Neural cell (in vitro differentiated cells): ENCODE data around the gene KHK.
"Not testable (repeated sequence)": the region's sequence is repeated elsewhere in the genome, so short reads cannot be mapped to it uniquely, and the experiment has no call there.

Source experiments
- CTCF ChIP-seq: fragments of 450-650 bp; IDR thresholded peaks from 2 replicates; pipeline ENCODE4 v1.5.1; 2014; ENCODE audit warnings: antibody characterized with exemption, mild to moderate bottlenecking, moderate library complexity; ENCODE audit not compliant: poor library complexity, severe bottlenecking
- EZH2 ChIP-seq: fragments of 200-600, 300-800 bp; shearing (Covaris generic), sonication (generic); IDR thresholded peaks from 2 replicates; pipeline ENCODE4 v1.6.1; 2014; ENCODE audit warnings: antibody characterized with exemption, low read length, borderline replicate concordance, mild to moderate bottlenecking; ENCODE audit not compliant: insufficient read depth, poor library complexity, severe bottlenecking
- TF ChIP-seq, protein P1 (sequence below): IDR thresholded peaks from 2 replicates; pipeline ENCODE4 v1.6.1; 2012; ENCODE audit warnings: borderline replicate concordance

- TF ChIP-seq CTCF, EZH2: not testable (repeated sequence)
- TF ChIP-seq, protein P1, sequence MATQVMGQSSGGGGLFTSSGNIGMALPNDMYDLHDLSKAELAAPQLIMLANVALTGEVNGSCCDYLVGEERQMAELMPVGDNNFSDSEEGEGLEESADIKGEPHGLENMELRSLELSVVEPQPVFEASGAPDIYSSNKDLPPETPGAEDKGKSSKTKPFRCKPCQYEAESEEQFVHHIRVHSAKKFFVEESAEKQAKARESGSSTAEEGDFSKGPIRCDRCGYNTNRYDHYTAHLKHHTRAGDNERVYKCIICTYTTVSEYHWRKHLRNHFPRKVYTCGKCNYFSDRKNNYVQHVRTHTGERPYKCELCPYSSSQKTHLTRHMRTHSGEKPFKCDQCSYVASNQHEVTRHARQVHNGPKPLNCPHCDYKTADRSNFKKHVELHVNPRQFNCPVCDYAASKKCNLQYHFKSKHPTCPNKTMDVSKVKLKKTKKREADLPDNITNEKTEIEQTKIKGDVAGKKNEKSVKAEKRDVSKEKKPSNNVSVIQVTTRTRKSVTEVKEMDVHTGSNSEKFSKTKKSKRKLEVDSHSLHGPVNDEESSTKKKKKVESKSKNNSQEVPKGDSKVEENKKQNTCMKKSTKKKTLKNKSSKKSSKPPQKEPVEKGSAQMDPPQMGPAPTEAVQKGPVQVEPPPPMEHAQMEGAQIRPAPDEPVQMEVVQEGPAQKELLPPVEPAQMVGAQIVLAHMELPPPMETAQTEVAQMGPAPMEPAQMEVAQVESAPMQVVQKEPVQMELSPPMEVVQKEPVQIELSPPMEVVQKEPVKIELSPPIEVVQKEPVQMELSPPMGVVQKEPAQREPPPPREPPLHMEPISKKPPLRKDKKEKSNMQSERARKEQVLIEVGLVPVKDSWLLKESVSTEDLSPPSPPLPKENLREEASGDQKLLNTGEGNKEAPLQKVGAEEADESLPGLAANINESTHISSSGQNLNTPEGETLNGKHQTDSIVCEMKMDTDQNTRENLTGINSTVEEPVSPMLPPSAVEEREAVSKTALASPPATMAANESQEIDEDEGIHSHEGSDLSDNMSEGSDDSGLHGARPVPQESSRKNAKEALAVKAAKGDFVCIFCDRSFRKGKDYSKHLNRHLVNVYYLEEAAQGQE: not testable (repeated sequence)
Observed at GRCh38 chr2:27119330-27119670, 32.7 kb downstream of the KHK start.
